SH-SY5Y (cell line): ENCODE data around the gene ATP6V1B1.

Source experiments
- GATA2 ChIP-seq: IDR thresholded peaks from 2 replicates; pipeline ENCODE4 v1.6.1; 2011; ENCODE audit warnings: mild to moderate bottlenecking, low read depth, low read length
- GATA3 ChIP-seq: IDR thresholded peaks from 2 replicates; pipeline ENCODE4 v1.6.1; 2011; ENCODE audit warnings: low read depth, mild to moderate bottlenecking, low read length, moderate library complexity

GRCh38 chr2:70987386-70987785 is 51.7 kb downstream of the ATP6V1B1 start:
- no peak for TF ChIP-seq GATA3
- no peak for TF ChIP-seq GATA2
